ENCODE data around the gene DEGS2.

DNA sequence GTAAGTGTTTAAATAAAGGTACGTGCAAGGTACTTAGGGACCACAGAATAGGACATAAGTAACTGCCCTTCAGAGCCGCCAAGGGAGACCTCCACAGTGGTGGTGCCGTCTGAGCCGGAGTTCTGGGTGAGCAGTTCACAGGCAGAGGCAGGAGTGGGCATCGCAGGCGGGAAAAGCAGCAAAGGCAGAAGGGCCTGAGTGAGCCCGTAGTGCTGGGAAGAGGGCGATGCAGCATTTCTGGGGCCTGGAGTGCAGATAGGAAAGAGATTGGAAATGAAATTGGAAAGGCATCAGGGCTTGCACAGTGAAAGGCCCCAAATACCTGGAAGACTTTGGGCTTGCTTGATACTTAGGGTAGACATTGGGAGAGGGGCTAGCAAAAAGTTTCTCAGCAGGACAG lies 61.3 kb downstream of the DEGS2 start:
- TF ChIP-seq PREB (CRISPR knock-in tag; IDR thresholded peaks at IDR 0.05; ENCODE audit: borderline replicate concordance): no peak
- TF ChIP-seq, protein P1, sequence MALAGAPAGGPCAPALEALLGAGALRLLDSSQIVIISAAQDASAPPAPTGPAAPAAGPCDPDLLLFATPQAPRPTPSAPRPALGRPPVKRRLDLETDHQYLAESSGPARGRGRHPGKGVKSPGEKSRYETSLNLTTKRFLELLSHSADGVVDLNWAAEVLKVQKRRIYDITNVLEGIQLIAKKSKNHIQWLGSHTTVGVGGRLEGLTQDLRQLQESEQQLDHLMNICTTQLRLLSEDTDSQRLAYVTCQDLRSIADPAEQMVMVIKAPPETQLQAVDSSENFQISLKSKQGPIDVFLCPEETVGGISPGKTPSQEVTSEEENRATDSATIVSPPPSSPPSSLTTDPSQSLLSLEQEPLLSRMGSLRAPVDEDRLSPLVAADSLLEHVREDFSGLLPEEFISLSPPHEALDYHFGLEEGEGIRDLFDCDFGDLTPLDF (CRISPR knock-in tag; IDR thresholded peaks at IDR 0.05): no peak
- TF ChIP-seq, protein P2, sequence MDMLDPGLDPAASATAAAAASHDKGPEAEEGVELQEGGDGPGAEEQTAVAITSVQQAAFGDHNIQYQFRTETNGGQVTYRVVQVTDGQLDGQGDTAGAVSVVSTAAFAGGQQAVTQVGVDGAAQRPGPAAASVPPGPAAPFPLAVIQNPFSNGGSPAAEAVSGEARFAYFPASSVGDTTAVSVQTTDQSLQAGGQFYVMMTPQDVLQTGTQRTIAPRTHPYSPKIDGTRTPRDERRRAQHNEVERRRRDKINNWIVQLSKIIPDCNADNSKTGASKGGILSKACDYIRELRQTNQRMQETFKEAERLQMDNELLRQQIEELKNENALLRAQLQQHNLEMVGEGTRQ (CRISPR knock-in tag; IDR thresholded peaks at IDR 0.05): no peak
- TF ChIP-seq, protein P3, sequence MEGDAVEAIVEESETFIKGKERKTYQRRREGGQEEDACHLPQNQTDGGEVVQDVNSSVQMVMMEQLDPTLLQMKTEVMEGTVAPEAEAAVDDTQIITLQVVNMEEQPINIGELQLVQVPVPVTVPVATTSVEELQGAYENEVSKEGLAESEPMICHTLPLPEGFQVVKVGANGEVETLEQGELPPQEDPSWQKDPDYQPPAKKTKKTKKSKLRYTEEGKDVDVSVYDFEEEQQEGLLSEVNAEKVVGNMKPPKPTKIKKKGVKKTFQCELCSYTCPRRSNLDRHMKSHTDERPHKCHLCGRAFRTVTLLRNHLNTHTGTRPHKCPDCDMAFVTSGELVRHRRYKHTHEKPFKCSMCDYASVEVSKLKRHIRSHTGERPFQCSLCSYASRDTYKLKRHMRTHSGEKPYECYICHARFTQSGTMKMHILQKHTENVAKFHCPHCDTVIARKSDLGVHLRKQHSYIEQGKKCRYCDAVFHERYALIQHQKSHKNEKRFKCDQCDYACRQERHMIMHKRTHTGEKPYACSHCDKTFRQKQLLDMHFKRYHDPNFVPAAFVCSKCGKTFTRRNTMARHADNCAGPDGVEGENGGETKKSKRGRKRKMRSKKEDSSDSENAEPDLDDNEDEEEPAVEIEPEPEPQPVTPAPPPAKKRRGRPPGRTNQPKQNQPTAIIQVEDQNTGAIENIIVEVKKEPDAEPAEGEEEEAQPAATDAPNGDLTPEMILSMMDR (IDR thresholded peaks at IDR 0.05): no peak

Data from WTC11 (cell line).